PC-3 (cell line): ENCODE measurements around the gene CPN1. TPM values are rescaled to one million over a fixed set of nuclear protein-coding genes. Genes with fewer than 3 reads are reported as not detected.

Source experiments
- ATAC-seq: fragments of 200-7000 bp; cut with Tn5 transposase; 2 replicates; pipeline ENCODE4 v1.9.1; 2020; ENCODE audit warnings: mild to moderate bottlenecking, moderate library complexity
- BruUV-seq: library from RNA; stranded (reverse); fragments of 400-500 nt; replicated peaks from 2 replicates; lab custom pipeline; 2021; lab: Mats Ljungman, UMichigan
- CTCF ChIA-PET: fragments of 300-600 bp; sonication (Branson Sonifier 250); formaldehyde crosslinking; loops from one replicate; lab custom pipeline; 2022; ENCODE audit warnings: antibody characterized with exemption; lab: Charles Lee
- POLR2A ChIA-PET: fragments of 300-600 bp; sonication (Branson Sonifier 250); formaldehyde crosslinking; loops from one replicate; lab custom pipeline; 2022; ENCODE audit warnings: antibody characterized with exemption; ENCODE audit not compliant: unreplicated experiment; lab: Charles Lee
- DNase-seq: peaks from one replicate; pipeline ENCODE4 v3.0.0-alpha.2; 2015
- H2AFZ ChIP-seq: fragments of 300-600 bp; sonication (generic); 2 replicates; pipeline ENCODE4 v1.6.0; 2016; ENCODE audit warnings: antibody characterized with exemption, low read length
- H3F3A ChIP-seq: fragments of 300-600 bp; sonication (generic); one replicate; pipeline ENCODE4 v1.6.0; 2017; ENCODE audit warnings: antibody characterized with exemption, low read length, control low read depth, mild to moderate bottlenecking; ENCODE audit not compliant: unreplicated experiment
- H3K27ac ChIP-seq: fragments of 300-600 bp; sonication (generic); 2 replicates; pipeline ENCODE4 v1.5.1; 2016; ENCODE audit warnings: mild to moderate bottlenecking, low read length
- H3K27me3 ChIP-seq: fragments of 300-600 bp; sonication (generic); 2 replicates; pipeline ENCODE4 v1.6.1; 2016; ENCODE audit warnings: low read length, mixed read lengths
- H3K36me3 ChIP-seq: fragments of 300-600 bp; sonication (generic); 2 replicates; pipeline ENCODE4 v1.6.1; 2016; ENCODE audit warnings: low read depth, mixed run types, low read length, mixed read lengths
- H3K4me1 ChIP-seq: fragments of 300-600 bp; sonication (generic); 2 replicates; pipeline ENCODE4 v1.5.1; 2016; ENCODE audit warnings: low read length; ENCODE audit not compliant: insufficient read depth
- H3K4me2 ChIP-seq: fragments of 300-600 bp; sonication (generic); 2 replicates; pipeline ENCODE4 v1.6.0; 2016; ENCODE audit warnings: low read length
- H3K4me3 ChIP-seq: fragments of 300-600 bp; sonication (generic); 2 replicates; pipeline ENCODE4 v1.5.1; 2016; ENCODE audit warnings: mild to moderate bottlenecking, low read length, mixed read lengths
- H3K79me2 ChIP-seq: fragments of 300-600 bp; sonication (generic); 2 replicates; pipeline ENCODE4 v1.6.1; 2017; ENCODE audit warnings: low read length, mixed read lengths
- H3K9ac ChIP-seq: fragments of 300-600 bp; sonication (generic); 2 replicates; pipeline ENCODE4 v1.6.0; 2016; ENCODE audit warnings: mild to moderate bottlenecking, low read length
- H3K9me2 ChIP-seq: fragments of 300-600 bp; sonication (generic); replicated peaks from 2 replicates; pipeline ENCODE4 v1.6.1; 2016; ENCODE audit warnings: mixed run types, low read length, mixed read lengths
- H3K9me3 ChIP-seq: fragments of 300-600 bp; sonication (generic); 2 replicates; pipeline ENCODE4 v1.6.1; 2016; ENCODE audit warnings: low read length, mixed read lengths
- H4K20me1 ChIP-seq: fragments of 300-600 bp; sonication (generic); 2 replicates; pipeline ENCODE4 v1.6.1; 2016; ENCODE audit warnings: low read length, mixed read lengths
- EZH2 ChIP-seq: fragments of 300-600 bp; sonication (generic); IDR thresholded peaks from one replicate; pipeline ENCODE4 v1.6.1; 2017; ENCODE audit warnings: antibody characterized with exemption, mild to moderate bottlenecking, low read length; ENCODE audit not compliant: unreplicated experiment
- EZH2phosphoT487 ChIP-seq: fragments of 300-600 bp; sonication (generic); IDR thresholded peaks from 2 replicates; pipeline ENCODE4 v1.6.1; 2018; ENCODE audit warnings: mild to moderate bottlenecking, antibody characterized with exemption, low read length, borderline replicate concordance
- intact Hi-C: fragments of 100-400 bp; cut with micrococcal nuclease; formaldehyde crosslinking; loops from 2 replicates; pipeline ENCODE4 v1.9.0; 2023
- total RNA-seq: library from RNA; depleted of rRNA; stranded (reverse); fragments of >200 nt; gene quantifications from 2 replicates; pipeline ENCODE4 v1.2.3, GENCODE V29; 2014
- TF ChIP-seq, protein P1 (sequence below): fragments of 300-600 bp; sonication (generic); conservative IDR thresholded peaks from 2 replicates; pipeline ENCODE4 v1.5.1; 2017; ENCODE audit warnings: antibody characterized with exemption, low read depth, mild to moderate bottlenecking, low read length

The CPN1 gene
- total RNA-seq, 1 experiment from 2014 or later = not detected

- no peaks in the 10 kb centered on the region for H3K36me3 ChIP-seq
- no peaks in the 10 kb centered on the region for H3K9me3 ChIP-seq
- H3K27ac ChIP-seq = no peak overlapping the region
- no peaks in the 10 kb centered on the region for H3K9me2 ChIP-seq
- no peaks in the 10 kb centered on the region for H3K79me2 ChIP-seq
- ChIA-PET CTCF (no interaction called here), POLR2A (no interaction called here)
- H3F3A ChIP-seq = no peaks in the 10 kb centered on the region
- no peaks in the 10 kb centered on the region for H3K27me3 ChIP-seq
- no peak for DNase-seq
- no peak for TF ChIP-seq EZH2phosphoT487
- TF ChIP-seq EZH2 = no peak
- TF ChIP-seq, protein P1, sequence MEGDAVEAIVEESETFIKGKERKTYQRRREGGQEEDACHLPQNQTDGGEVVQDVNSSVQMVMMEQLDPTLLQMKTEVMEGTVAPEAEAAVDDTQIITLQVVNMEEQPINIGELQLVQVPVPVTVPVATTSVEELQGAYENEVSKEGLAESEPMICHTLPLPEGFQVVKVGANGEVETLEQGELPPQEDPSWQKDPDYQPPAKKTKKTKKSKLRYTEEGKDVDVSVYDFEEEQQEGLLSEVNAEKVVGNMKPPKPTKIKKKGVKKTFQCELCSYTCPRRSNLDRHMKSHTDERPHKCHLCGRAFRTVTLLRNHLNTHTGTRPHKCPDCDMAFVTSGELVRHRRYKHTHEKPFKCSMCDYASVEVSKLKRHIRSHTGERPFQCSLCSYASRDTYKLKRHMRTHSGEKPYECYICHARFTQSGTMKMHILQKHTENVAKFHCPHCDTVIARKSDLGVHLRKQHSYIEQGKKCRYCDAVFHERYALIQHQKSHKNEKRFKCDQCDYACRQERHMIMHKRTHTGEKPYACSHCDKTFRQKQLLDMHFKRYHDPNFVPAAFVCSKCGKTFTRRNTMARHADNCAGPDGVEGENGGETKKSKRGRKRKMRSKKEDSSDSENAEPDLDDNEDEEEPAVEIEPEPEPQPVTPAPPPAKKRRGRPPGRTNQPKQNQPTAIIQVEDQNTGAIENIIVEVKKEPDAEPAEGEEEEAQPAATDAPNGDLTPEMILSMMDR = no peak
- intact Hi-C loops = no loop called here
- H3K4me2 ChIP-seq = no peak overlapping the region
- no peaks in the 10 kb centered on the region for H3K4me1 ChIP-seq
- H2AFZ ChIP-seq = no peak overlapping the region
- no TSS peak for BruUV-seq
- H4K20me1 ChIP-seq = no peaks in the 10 kb centered on the region
- no peak for ATAC-seq
- no peak overlapping the region for H3K4me3 ChIP-seq
- no peak overlapping the region for H3K9ac ChIP-seq
Observed at GRCh38 chr10:100071529-100071928, 10.1 kb downstream of the CPN1 start.

DNA sequence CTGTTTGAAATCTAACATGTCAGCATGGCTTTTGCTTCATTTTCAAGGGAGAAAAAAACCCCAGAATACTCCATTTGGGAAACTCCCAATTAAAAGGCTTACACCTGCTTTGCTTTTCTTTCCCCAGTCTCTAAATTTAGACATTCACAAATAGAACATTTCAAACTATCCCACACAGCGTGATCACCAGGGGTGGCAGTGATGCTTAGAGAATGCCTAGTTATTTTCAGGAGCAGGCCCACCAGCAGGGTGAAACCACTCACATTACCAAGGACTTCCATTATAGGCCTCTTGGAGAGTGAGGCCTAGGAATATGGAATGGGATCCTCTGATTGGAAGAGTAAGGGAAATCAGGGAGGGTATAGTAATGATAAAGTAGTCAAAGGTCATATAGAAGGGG is 14.2 kb downstream of the CPN1 start:
- Histone ChIP-seq H3K27me3 (no peaks in the 10 kb centered on the region), H3K4me1 (no peaks in the 10 kb centered on the region), H3F3A (no peaks in the 10 kb centered on the region), H2AFZ (no peak overlapping the region), H3K9me2 (no peaks in the 10 kb centered on the region), H3K27ac (no peak overlapping the region), H3K9me3 (no peaks in the 10 kb centered on the region), H3K9ac (no peak overlapping the region), H3K79me2 (no peaks in the 10 kb centered on the region), H3K36me3 (no peaks in the 10 kb centered on the region), H4K20me1 (no peaks in the 10 kb centered on the region), H3K4me3 (no peak overlapping the region), H3K4me2 (no peak overlapping the region)
- no TSS peak for BruUV-seq
- intact Hi-C loops = no loop called here
- CTCF ChIA-PET = no interaction called here
- DNase-seq (no peak), ATAC-seq (no peak)
- POLR2A ChIA-PET = no interaction called here
- TF ChIP-seq EZH2phosphoT487 = no peak
- no peak for TF ChIP-seq EZH2
- TF ChIP-seq, protein P1 = no peak

DNA sequence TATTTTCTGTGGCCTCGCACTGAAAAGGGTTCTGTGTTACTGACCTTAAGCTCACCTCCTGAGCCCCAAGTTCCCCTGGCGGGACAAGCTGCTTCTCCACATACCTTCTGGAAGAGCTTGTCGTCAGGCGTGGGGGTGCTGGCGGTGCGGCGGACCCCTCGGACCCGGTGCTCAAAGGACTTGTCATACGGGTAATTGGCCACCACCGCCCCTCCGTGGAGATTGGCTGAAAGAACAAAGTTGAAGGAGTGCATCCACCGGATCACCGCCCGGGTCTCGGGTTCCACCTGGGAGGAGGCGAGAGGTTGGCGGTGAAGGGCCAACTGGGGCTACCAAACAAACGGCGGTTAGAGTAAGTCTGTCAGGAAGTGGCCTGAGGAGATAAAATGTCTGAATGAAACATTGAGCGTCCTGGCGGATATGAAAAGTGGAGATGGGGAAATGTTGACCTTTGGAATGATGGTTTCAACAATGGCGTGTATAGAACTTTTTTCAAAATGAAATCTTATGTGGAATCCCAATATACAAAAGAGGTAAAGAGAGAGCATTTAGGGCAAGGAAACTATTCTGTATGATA is 16.5 kb downstream of the CPN1 start:
- H3K4me3 ChIP-seq = no peak overlapping the region
- no peaks in the 10 kb centered on the region for H4K20me1 ChIP-seq
- CTCF ChIA-PET = no interaction called here
- TF ChIP-seq, protein P1 = no peak
- no peak for TF ChIP-seq EZH2
- TF ChIP-seq EZH2phosphoT487 = no peak
- no peak overlapping the region for H2AFZ ChIP-seq
- H3K9ac ChIP-seq = no peak overlapping the region
- no peak overlapping the region for H3K4me2 ChIP-seq
- H3K27ac ChIP-seq = no peak overlapping the region
- H3F3A ChIP-seq = no peaks in the 10 kb centered on the region
- intact Hi-C loops = no loop called here
- BruUV-seq = no TSS peak
- H3K4me1 ChIP-seq = no peaks in the 10 kb centered on the region
- no peaks in the 10 kb centered on the region for H3K9me3 ChIP-seq
- H3K27me3 ChIP-seq = no peaks in the 10 kb centered on the region
- DNase-seq = no peak
- no peak for ATAC-seq
- no peaks in the 10 kb centered on the region for H3K9me2 ChIP-seq
- POLR2A ChIA-PET = no interaction called here
- H3K36me3 ChIP-seq = no peaks in the 10 kb centered on the region
- H3K79me2 ChIP-seq = no peaks in the 10 kb centered on the region
